ENCODE measurements around the gene MACIR.

DNA sequence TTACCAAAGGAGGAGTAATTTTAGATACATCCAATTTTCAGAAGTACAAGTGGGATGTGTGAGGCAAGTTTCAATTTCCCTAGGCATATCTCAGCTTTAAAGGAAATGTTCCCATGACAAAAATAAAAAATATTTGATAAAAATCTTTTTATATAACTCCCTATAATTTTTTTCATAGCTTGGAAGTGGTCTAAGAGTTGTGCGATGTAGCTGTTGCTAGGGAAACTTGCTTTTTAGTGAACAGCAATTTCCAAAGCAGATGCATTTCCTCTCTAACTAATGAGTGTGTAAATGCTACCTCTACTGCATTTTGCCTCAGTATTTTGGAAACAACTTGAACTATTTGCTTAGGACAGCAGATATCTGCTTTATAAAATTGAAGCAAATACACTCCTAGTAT lies 39.6 kb downstream of the MACIR start:
- TF ChIP-seq POLR2AphosphoS5 (IDR thresholded peaks at IDR 0.05; ENCODE audit: low read depth, low read length) (no peak), TAF1 (IDR thresholded peaks at IDR 0.05; ENCODE audit: borderline replicate concordance, insufficient read depth, low read length) (no peak), SIN3A (IDR thresholded peaks at IDR 0.05; ENCODE audit: borderline replicate concordance, insufficient read depth, low read length) (no peak)
- TF ChIP-seq, protein P1, sequence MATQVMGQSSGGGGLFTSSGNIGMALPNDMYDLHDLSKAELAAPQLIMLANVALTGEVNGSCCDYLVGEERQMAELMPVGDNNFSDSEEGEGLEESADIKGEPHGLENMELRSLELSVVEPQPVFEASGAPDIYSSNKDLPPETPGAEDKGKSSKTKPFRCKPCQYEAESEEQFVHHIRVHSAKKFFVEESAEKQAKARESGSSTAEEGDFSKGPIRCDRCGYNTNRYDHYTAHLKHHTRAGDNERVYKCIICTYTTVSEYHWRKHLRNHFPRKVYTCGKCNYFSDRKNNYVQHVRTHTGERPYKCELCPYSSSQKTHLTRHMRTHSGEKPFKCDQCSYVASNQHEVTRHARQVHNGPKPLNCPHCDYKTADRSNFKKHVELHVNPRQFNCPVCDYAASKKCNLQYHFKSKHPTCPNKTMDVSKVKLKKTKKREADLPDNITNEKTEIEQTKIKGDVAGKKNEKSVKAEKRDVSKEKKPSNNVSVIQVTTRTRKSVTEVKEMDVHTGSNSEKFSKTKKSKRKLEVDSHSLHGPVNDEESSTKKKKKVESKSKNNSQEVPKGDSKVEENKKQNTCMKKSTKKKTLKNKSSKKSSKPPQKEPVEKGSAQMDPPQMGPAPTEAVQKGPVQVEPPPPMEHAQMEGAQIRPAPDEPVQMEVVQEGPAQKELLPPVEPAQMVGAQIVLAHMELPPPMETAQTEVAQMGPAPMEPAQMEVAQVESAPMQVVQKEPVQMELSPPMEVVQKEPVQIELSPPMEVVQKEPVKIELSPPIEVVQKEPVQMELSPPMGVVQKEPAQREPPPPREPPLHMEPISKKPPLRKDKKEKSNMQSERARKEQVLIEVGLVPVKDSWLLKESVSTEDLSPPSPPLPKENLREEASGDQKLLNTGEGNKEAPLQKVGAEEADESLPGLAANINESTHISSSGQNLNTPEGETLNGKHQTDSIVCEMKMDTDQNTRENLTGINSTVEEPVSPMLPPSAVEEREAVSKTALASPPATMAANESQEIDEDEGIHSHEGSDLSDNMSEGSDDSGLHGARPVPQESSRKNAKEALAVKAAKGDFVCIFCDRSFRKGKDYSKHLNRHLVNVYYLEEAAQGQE (IDR thresholded peaks at IDR 0.05; ENCODE audit: insufficient read depth in 1 of 2, low read depth in 2 of 2, low read length in 2 of 2): no peak

Data from PFSK-1 (cell line).